SK-N-MC (cell line): ENCODE data around the gene EPHB4.

ENCODE experiments used
- EZH2 ChIP-seq: fragments of 200-600 bp; sonication (generic); IDR thresholded peaks from one replicate; pipeline ENCODE4 v1.6.1; 2017; ENCODE audit warnings: antibody characterized with exemption
- POLR2AphosphoS5 ChIP-seq: IDR thresholded peaks from 2 replicates; pipeline ENCODE4 v1.6.1; 2012; ENCODE audit warnings: mild to moderate bottlenecking, low read depth, low read length, borderline replicate concordance

DNA sequence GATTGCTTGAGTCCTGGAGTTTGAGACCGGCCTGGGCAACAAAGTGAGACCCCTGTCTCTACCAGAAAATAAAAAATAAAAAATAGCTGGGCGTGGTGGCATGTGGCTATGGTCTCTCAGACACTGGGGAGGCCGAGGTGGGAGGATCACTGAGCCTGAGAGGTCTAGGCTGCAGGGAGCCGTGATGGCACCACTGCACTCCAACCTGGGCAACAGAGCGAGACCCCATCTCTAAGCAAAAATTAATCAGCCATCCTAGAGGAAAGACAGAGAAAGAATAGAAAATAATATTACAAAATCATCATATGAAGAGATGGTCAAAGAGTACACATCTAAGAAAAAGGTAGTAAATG is 4.9 kb upstream of the EPHB4 start:
- no peak for TF ChIP-seq EZH2
- no peak for TF ChIP-seq POLR2AphosphoS5
